PFSK-1 (cell line): Measurements from ENCODE around the gene SAMD8.

Source experiments
- FOXP2 ChIP-seq: optimal IDR thresholded peaks from 2 replicates; pipeline ENCODE3; 2011; ENCODE audit warnings: borderline replicate concordance, control low read depth, inconsistent platforms; ENCODE audit not compliant: insufficient read depth; ENCODE audit errors: extremely low read length, extremely low read depth
- POLR2AphosphoS5 ChIP-seq: IDR thresholded peaks from 2 replicates; pipeline ENCODE4 v1.6.1; 2012; ENCODE audit warnings: low read depth, mild to moderate bottlenecking, control low read depth, low read length, moderate library complexity
- REST ChIP-seq, 2 experiments: IDR thresholded peaks; 2 replicates each; pipeline versions ENCODE4 v1.6.1 to v1.8.0; 2011 to 2012; ENCODE audit warnings: low read depth in 2 of 2, low read length in 2 of 2, control low read depth in 1 of 2, inconsistent platforms in 1 of 2, mild to moderate bottlenecking in 1 of 2, moderate library complexity in 1 of 2; ENCODE audit not compliant: insufficient read depth in 1 of 2
- SIN3A ChIP-seq: IDR thresholded peaks from 2 replicates; pipeline ENCODE4 v1.6.1; 2012; ENCODE audit warnings: mild to moderate bottlenecking, low read length, moderate library complexity, borderline replicate concordance; ENCODE audit not compliant: insufficient read depth
- TAF1 ChIP-seq: IDR thresholded peaks from 2 replicates; pipeline ENCODE4 v1.6.1; 2012; ENCODE audit warnings: low read length, control low read depth, borderline replicate concordance; ENCODE audit not compliant: insufficient read depth

- no peak for TF ChIP-seq REST (IDR thresholded peaks at IDR 0.05; ENCODE audit: insufficient read depth in 1 of 2, low read depth in 2 of 2, low read length in 2 of 2)
- no peak for TF ChIP-seq SIN3A
- no peak for TF ChIP-seq POLR2AphosphoS5
- TF ChIP-seq TAF1 = no peak
- TF ChIP-seq FOXP2 = no peak
These were observed 12.4 kb upstream of the SAMD8 start for GRCh38 chr10:75098902-75099673.
